Panc1 (cell line): ENCODE results near the gene GLE1.

ENCODE experiments used
- CTCF ChIP-seq: fragments of 450-650 bp; IDR thresholded peaks from 2 replicates; pipeline ENCODE4 v1.5.1; 2017; ENCODE audit warnings: mild to moderate bottlenecking
- POLR2AphosphoS5 ChIP-seq: IDR thresholded peaks from 2 replicates; pipeline ENCODE4 v1.6.1; 2012; ENCODE audit warnings: mild to moderate bottlenecking, low read depth, low read length, moderate library complexity
- REST ChIP-seq, 2 experiments: IDR thresholded peaks; 2 replicates each; pipeline ENCODE4 v1.6.1; 2011 to 2012; ENCODE audit warnings: low read depth in 2 of 2, control low read depth in 1 of 2, low read length in 1 of 2, mild to moderate bottlenecking in 1 of 2, moderate library complexity in 1 of 2; ENCODE audit not compliant: insufficient read depth in 1 of 2
- SIN3A ChIP-seq: IDR thresholded peaks from 2 replicates; pipeline ENCODE4 v1.6.1; 2012; ENCODE audit warnings: low read depth, mild to moderate bottlenecking, low read length, moderate library complexity, borderline replicate concordance; ENCODE audit not compliant: insufficient read depth
- TCF7L2 ChIP-seq: IDR thresholded peaks from 2 replicates; pipeline ENCODE4 v1.6.1; 2011; ENCODE audit warnings: mild to moderate bottlenecking, low read depth, low read length, inconsistent platforms

GRCh38 chr9:128495804-128496417 lies 8.6 kb upstream of the GLE1 start:
- TF ChIP-seq CTCF (no peak), TCF7L2 (no peak), POLR2AphosphoS5 (no peak), REST (IDR thresholded peaks at IDR 0.05; ENCODE audit: insufficient read depth in 1 of 2, low read depth in 2 of 2, low read length in 1 of 2) (no peak), SIN3A (no peak)
